T-cell (primary cell): ENCODE data around the gene HSD17B8. TPM values are rescaled to one million over a fixed set of nuclear protein-coding genes. Genes with fewer than 3 reads are reported as not detected.

ENCODE experiments used
- ATAC-seq, 4 experiments: fragments of 200-7000 bp in 3 of 4; fragments of 150-1000 bp in 1 of 4; cut with Tn5 transposase; replicated peaks in 1 of 4; 1 replicate in 3 of 4; 2 replicates in 1 of 4; pipeline ENCODE4 v1.10.0; 2021; ENCODE audit warnings: moderate library complexity in 3 of 4, mild to moderate bottlenecking in 2 of 4, moderate number of reproducible peaks in 1 of 4
- CTCF ChIA-PET, 2 donors: fragments of 300-600 bp; sonication (Branson Sonifier 250); formaldehyde crosslinking; loops; one replicate each; lab custom pipeline; 2022; ENCODE audit warnings: antibody characterized with exemption in 2 of 2; lab: Charles Lee
- POLR2A ChIA-PET, 2 donors: fragments of 300-600 bp; sonication (Branson Sonifier 250); formaldehyde crosslinking; loops; one replicate each; lab custom pipeline; 2022; ENCODE audit warnings: antibody characterized with exemption in 2 of 2; lab: Charles Lee
- DNase-seq, 35 experiments: peaks; one replicate each; pipeline versions ENCODE4 v3.0.0 to v3.0.0-alpha.2; 2013 to 2023
- H3K27ac ChIP-seq: one replicate; pipeline ENCODE4 v1.5.1; 2013; ENCODE audit warnings: low read length
- H3K27me3 ChIP-seq, 2 experiments: replicated peaks in 1 of 2; 1 replicate in 1 of 2; 2 replicates in 1 of 2; pipeline versions ENCODE4 v1.6.1 to v1.7.0; 2013; ENCODE audit warnings: low read length in 1 of 2, mixed read lengths in 1 of 2; ENCODE audit not compliant: control insufficient read depth in 2 of 2, insufficient read depth in 2 of 2; ENCODE audit errors: extremely low read depth in 1 of 2
- H3K36me3 ChIP-seq, 2 donors: 1 replicate in 1 of 2; 2 replicates in 1 of 2; pipeline versions ENCODE4 v1.6.1 to v1.7.0; 2013; ENCODE audit warnings: low read length in 1 of 2; ENCODE audit not compliant: control insufficient read depth in 2 of 2, insufficient read depth in 1 of 2; ENCODE audit errors: extremely low read depth in 1 of 2
- H3K4me1 ChIP-seq, 2 experiments: 1 replicate in 1 of 2; 2 replicates in 1 of 2; pipeline versions ENCODE4 v1.6.1 to v1.7.0; 2013; ENCODE audit warnings: low read length in 2 of 2, mixed read lengths in 1 of 2; ENCODE audit not compliant: insufficient read depth in 2 of 2, control insufficient read depth in 1 of 2; ENCODE audit errors: extremely low read depth in 1 of 2
- H3K4me3 ChIP-seq, 2 donors: 1 replicate in 1 of 2; 2 replicates in 1 of 2; pipeline versions ENCODE4 v1.5.1 to v1.7.0; 2013; ENCODE audit warnings: mild to moderate bottlenecking in 2 of 2, low read length in 1 of 2, moderate library complexity in 1 of 2; ENCODE audit not compliant: control insufficient read depth in 1 of 2; ENCODE audit errors: extremely low read depth in 1 of 2
- H3K9me3 ChIP-seq: 2 replicates; pipeline ENCODE4 v1.7.0; 2013
- H3K27ac Mint-ChIP-seq, 2 donors: one replicate each; pipeline ENCODE4 v1.8.0; 2020 to 2021; ENCODE audit warnings: mild to moderate bottlenecking in 2 of 2, mixed read lengths in 2 of 2
- H3K27me3 Mint-ChIP-seq, 2 donors: one replicate each; pipeline ENCODE4 v1.8.0; 2021 to 2022; ENCODE audit warnings: mixed read lengths in 2 of 2
- H3K36me3 Mint-ChIP-seq: one replicate; pipeline ENCODE4 v1.8.0; 2021; ENCODE audit warnings: mixed read lengths
- H3K4me1 Mint-ChIP-seq, 3 donors: one replicate each; pipeline ENCODE4 v1.8.0; 2020 to 2022; ENCODE audit warnings: mixed read lengths in 3 of 3, mild to moderate bottlenecking in 1 of 3
- H3K4me3 Mint-ChIP-seq, 3 donors: one replicate each; pipeline ENCODE4 v1.8.0; 2020 to 2022; ENCODE audit warnings: mild to moderate bottlenecking in 3 of 3, mixed read lengths in 3 of 3, moderate library complexity in 3 of 3
- H3K9me3 Mint-ChIP-seq, 3 donors: one replicate each; pipeline ENCODE4 v1.8.0; 2020 to 2022; ENCODE audit warnings: mixed read lengths in 3 of 3
- WGBS: methylation state at CpG from one replicate; pipeline ENCODE4 v1.1.5; 2013; ENCODE audit warnings: missing lambda C conversion rate; ENCODE audit not compliant: insufficient coverage; 5-methylcytosine and 5-hydroxymethylcytosine counted together
- total RNA-seq, 35 experiments: library from RNA in 6 of 35; stranded (reverse) in 6 of 35; fragments of 120-200 nt in 1 of 35; gene quantifications; one replicate each; pipeline versions ENCODE4 v1.2.1 to v1.2.4 and lab custom pipeline; 2013 to 2026

Gene HSD17B8
- total RNA-seq, 5 donors from 2014 or later (not counting 1 experiment from before 2014, with no cell fraction given) = 13.9 to 27.7 (median 24.4) TPM

GRCh38 chr6:33199687-33200218 lies 4.7 kb upstream of the HSD17B8 start:
- Mint-ChIP-seq H3K4me3 (peak overlapping the region; percentile 88 to 99 (median 97)), H3K9me3 (no peaks in the 10 kb centered on the region), H3K27me3 (no peaks in the 10 kb centered on the region), H3K36me3 (peaks cover 47% of the 10 kb centered on the region), H3K27ac (peak overlapping the region; percentile 83 to 91), H3K4me1 (peaks cover 66 to 68% (median 68%) of the 10 kb centered on the region in 3 donors)
- DNase-seq = peak in 20 of 35 experiments; percentile 34 to 67 (median 53)
- H3K27ac ChIP-seq = peak overlapping the region; percentile 97
- H3K27me3 ChIP-seq = no peaks in the 10 kb centered on the region
- peaks cover 17 to 54% of the 10 kb centered on the region in 2 experiments for H3K4me1 ChIP-seq
- ChIA-PET CTCF (interaction anchor here in 1 of 2 donors (0.7 kb wide), 1 partner anchor 97 kb away, joined by 6 read pairs; no protein-coding TSS in a partner anchor), POLR2A (interaction anchor here in 1 of 2 donors (0.7 kb wide), 1 partner anchor 17 kb away, joined by 9 read pairs; no protein-coding TSS in a partner anchor)
- 2% methylated on average over 19 of the region's 26 CpGs for WGBS
- no peaks in the 10 kb centered on the region for H3K9me3 ChIP-seq
- peak; percentile 24 to 38 (median 30) for ATAC-seq
- H3K4me3 ChIP-seq = peak overlapping the region; percentile 94 to 97
- H3K36me3 ChIP-seq = peaks cover 0 to 51% of the 10 kb centered on the region in 2 donors

- peak within 1 kb of the TSS; percentile 94 to 97 for H3K4me3 ChIP-seq
- ChIA-PET POLR2A (interaction anchor here in 1 of 2 donors (0.7 kb wide), 1 partner anchor 17 kb away, joined by 9 read pairs; no protein-coding TSS in a partner anchor), CTCF (interaction anchor here in 1 of 2 donors (0.7 kb wide), 1 partner anchor 97 kb away, joined by 6 read pairs; no protein-coding TSS in a partner anchor)
- peak; percentile 77 to 80 (median 80) for ATAC-seq
- 0% methylated on average over 51 of the region's 68 CpGs for WGBS
- peaks cover 40% of the 10 kb centered on the region for H3K36me3 Mint-ChIP-seq
- peak within 1 kb of the TSS; percentile 97 for H3K27ac ChIP-seq
- H3K4me1 ChIP-seq = peaks cover 20 to 61% of the 10 kb centered on the region in 2 experiments
- peaks cover 0 to 44% of the 10 kb centered on the region in 2 donors for H3K36me3 ChIP-seq
- H3K9me3 ChIP-seq = no peaks in the 10 kb centered on the region
- H3K4me1 Mint-ChIP-seq = peaks cover 71 to 75% (median 74%) of the 10 kb centered on the region in 3 donors
- H3K4me3 Mint-ChIP-seq = peak within 1 kb of the TSS; percentile 97 to 100 (median 99)
- DNase-seq = peak; percentile 95 to 100 (median 99)
- no peaks in the 10 kb centered on the region for H3K9me3 Mint-ChIP-seq
- no peaks in the 10 kb centered on the region for H3K27me3 Mint-ChIP-seq
- H3K27ac Mint-ChIP-seq = peak within 1 kb of the TSS; percentile 99 to 100
- no peaks in the 10 kb centered on the region for H3K27me3 ChIP-seq
Measured at GRCh38 chr6:33200219-33201146, 4.0 kb upstream of the HSD17B8 start, which contains the start of the genes RXRB and SLC39A7. RXRB (minus strand) TSS chr6:33200665; CDS start chr6:33200476, 189 bp downstream. SLC39A7 (plus strand) TSS chr6:33200867; CDS start chr6:33201246, 379 bp downstream.

DNA sequence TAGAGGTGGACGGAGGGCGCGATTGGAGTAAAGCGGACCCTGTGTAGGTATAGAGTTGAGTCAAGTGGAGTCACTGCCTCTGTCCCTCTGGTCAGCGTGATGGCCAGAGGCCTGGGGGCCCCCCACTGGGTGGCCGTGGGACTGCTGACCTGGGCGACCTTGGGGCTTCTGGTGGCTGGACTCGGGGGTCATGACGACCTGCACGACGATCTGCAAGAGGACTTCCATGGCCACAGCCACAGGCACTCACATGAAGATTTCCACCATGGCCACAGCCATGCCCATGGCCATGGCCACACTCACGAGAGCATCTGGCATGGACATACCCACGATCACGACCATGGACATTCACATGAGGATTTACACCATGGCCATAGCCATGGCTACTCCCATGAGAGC lies 3.3 kb upstream of the HSD17B8 start:
- Mint-ChIP-seq H3K36me3 (peaks cover 33% of the 10 kb centered on the region), H3K4me3 (peak overlapping the region; percentile 97 to 100 (median 99)), H3K27me3 (no peaks in the 10 kb centered on the region), H3K27ac (peak overlapping the region; percentile 99 to 100), H3K9me3 (no peaks in the 10 kb centered on the region), H3K4me1 (peaks cover 77 to 81% (median 81%) of the 10 kb centered on the region in 3 donors)
- Histone ChIP-seq H3K4me3 (peak overlapping the region; percentile 94 to 97), H3K36me3 (peaks cover 0 to 37% of the 10 kb centered on the region in 2 donors), H3K9me3 (no peaks in the 10 kb centered on the region), H3K27ac (peak overlapping the region; percentile 97), H3K27me3 (no peaks in the 10 kb centered on the region), H3K4me1 (peaks cover 20 to 65% of the 10 kb centered on the region in 2 experiments)
- DNase-seq (no peak), ATAC-seq (no peak)
- CTCF ChIA-PET = no interaction called here
- POLR2A ChIA-PET = no interaction called here
- WGBS = 9% methylated on average over 14 of the region's 14 CpGs

GRCh38 chr6:33201935-33202334 lies 2.5 kb upstream of the HSD17B8 start:
- Histone ChIP-seq H3K27me3 (no peaks in the 10 kb centered on the region), H3K27ac (no peak overlapping the region), H3K4me1 (peaks cover 20 to 65% of the 10 kb centered on the region in 2 experiments), H3K36me3 (peaks cover 0 to 29% of the 10 kb centered on the region in 2 donors), H3K9me3 (no peaks in the 10 kb centered on the region), H3K4me3 (no peak overlapping the region)
- ChIA-PET CTCF (no interaction called here), POLR2A (no interaction called here)
- Mint-ChIP-seq H3K27me3 (no peaks in the 10 kb centered on the region), H3K36me3 (peaks cover 27% of the 10 kb centered on the region), H3K9me3 (no peaks in the 10 kb centered on the region), H3K4me1 (peaks cover 81 to 85% (median 83%) of the 10 kb centered on the region in 3 donors), H3K27ac (peak overlapping the region; percentile 69 to 73), H3K4me3 (peak overlapping the region; percentile 97 to 100 (median 99))
- WGBS = no CpG with 5 or more reads among the region's 6 CpGs
- ATAC-seq (no peak), DNase-seq (no peak)

DNA sequence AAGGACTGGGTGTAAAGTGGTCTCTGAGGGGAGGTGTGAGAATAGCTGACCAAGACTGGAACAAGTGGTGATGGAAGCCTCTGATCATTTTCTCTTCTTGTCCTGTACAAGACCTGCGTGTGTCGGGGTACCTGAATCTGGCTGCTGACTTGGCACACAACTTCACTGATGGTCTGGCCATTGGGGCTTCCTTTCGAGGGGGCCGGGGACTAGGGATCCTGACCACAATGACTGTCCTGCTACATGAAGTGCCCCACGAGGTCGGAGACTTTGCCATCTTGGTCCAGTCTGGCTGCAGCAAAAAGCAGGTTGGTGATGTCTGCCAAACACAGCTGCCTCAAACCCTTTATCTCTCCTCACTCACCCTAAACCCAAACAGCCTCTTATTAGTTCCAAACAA lies 1.7 kb upstream of the HSD17B8 start:
- peak overlapping the region; percentile 92 to 99 (median 97) for H3K4me3 Mint-ChIP-seq
- Histone ChIP-seq H3K4me3 (no peak overlapping the region), H3K27ac (no peak overlapping the region), H3K9me3 (no peaks in the 10 kb centered on the region), H3K27me3 (no peaks in the 10 kb centered on the region), H3K4me1 (peaks cover 23 to 68% of the 10 kb centered on the region in 2 experiments), H3K36me3 (peaks cover 0 to 21% of the 10 kb centered on the region in 2 donors)
- H3K4me1 Mint-ChIP-seq = peaks cover 73 to 76% (median 75%) of the 10 kb centered on the region in 3 donors
- H3K36me3 Mint-ChIP-seq = peaks cover 22% of the 10 kb centered on the region
- no peak for ATAC-seq
- H3K27ac Mint-ChIP-seq = peak overlapping the region in 1 of 2 donors; percentile 75
- no peaks in the 10 kb centered on the region for H3K9me3 Mint-ChIP-seq
- 86% methylated on average over 5 of the region's 6 CpGs for whole genome bisulfite sequencing
- ChIA-PET CTCF (no interaction called here), POLR2A (no interaction called here)
- H3K27me3 Mint-ChIP-seq = no peaks in the 10 kb centered on the region
- no peak for DNase-seq
